Effector memory CD4-positive, alpha-beta T cell (primary cell): ENCODE results near the gene NAA80.
"Not testable (repeated sequence)": the region's sequence is repeated elsewhere in the genome, so short reads cannot be mapped to it uniquely, and the experiment has no call there.

ENCODE experiments used
- DNase-seq, 3 donors: peaks; one replicate each; pipeline ENCODE4 v3.0.0-alpha.2; 2020
- H3K27ac ChIP-seq: 2 replicates; pipeline ENCODE4 v1.7.0; 2013; ENCODE audit warnings: mild to moderate bottlenecking, low read length, moderate library complexity; ENCODE audit not compliant: insufficient read depth, poor library complexity, severe bottlenecking
- H3K27me3 ChIP-seq: replicated peaks from 2 replicates; pipeline ENCODE4 v1.7.0; 2013; ENCODE audit warnings: mild to moderate bottlenecking, low read length; ENCODE audit not compliant: insufficient read depth, control insufficient read depth, poor library complexity, severe bottlenecking
- H3K36me3 ChIP-seq: 2 replicates; pipeline ENCODE4 v1.7.0; 2013; ENCODE audit warnings: mild to moderate bottlenecking, low read length, moderate library complexity; ENCODE audit not compliant: control insufficient read depth, insufficient read depth
- H3K4me1 ChIP-seq: 2 replicates; pipeline ENCODE4 v1.7.0; 2013; ENCODE audit warnings: low read length, mild to moderate bottlenecking; ENCODE audit not compliant: control insufficient read depth, insufficient read depth, poor library complexity, severe bottlenecking
- H3K4me3 ChIP-seq: 2 replicates; pipeline ENCODE4 v1.7.0; 2013; ENCODE audit warnings: low read length, low read depth, mild to moderate bottlenecking; ENCODE audit not compliant: insufficient read depth, poor library complexity, severe bottlenecking
- H3K9me3 ChIP-seq: 2 replicates; pipeline ENCODE4 v1.7.0; 2013; ENCODE audit warnings: mild to moderate bottlenecking, low read length, moderate library complexity; ENCODE audit not compliant: control insufficient read depth

NAA80 gene

DNA sequence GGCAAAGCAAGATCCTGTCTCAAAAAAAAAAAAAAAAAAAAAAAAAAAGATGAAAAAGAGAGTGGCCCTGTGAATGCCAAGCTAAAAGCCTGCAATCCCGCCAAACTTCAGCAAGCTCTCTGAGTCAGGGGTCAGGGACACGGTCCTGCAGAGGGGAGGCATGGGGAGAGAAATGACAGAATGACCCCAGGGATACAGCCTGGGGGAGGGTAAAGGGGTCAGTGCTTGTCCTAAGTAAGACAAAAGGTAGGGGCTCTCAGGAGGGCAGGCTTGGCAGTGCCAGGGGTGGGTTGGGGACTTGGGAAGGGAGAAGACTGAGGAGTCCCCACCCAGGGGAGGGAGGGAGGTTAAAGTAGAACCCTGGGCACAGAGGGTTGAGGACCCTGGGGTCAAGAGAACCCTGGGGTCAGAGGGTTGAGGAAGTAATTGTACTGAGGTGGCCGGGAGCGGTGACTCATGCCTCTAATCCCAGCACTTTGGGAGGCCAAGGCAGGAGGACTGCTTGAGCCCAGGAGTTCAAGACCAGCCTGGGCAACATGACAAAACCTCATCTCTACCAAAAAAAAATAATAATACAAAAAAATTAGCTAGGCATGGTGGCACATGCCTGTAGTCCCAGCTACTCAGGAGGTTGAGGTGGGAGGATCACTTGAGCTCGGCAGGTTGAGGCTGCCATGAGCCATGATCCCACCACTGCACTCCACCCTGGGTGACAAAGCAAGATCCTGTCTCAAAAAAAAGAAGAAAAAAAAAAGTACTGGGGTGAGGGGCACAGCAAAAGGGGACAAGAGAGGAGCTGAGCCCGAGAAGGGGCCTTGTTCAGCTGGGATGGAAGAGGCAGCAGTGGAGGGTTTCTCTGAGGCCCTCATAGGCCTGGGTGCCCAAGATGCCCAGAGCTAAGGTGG, 35.5 kb downstream of the NAA80 start:
- H3K4me3 ChIP-seq, result no peak overlapping the region
- peaks cover 3% of the 10 kb centered on the region for H3K36me3 ChIP-seq
- H3K4me1 ChIP-seq, result peaks cover 7% of the 10 kb centered on the region
- H3K27me3 ChIP-seq, result peaks cover 5% of the 10 kb centered on the region
- H3K27ac ChIP-seq, result no peak overlapping the region
- H3K9me3 ChIP-seq, result no peaks in the 10 kb centered on the region
- DNase-seq, result no peak

GRCh38 chr3:50262778-50263177, 36.4 kb downstream of the NAA80 start:
- DNase-seq, result no peak
- Histone ChIP-seq H3K27me3 (peaks cover 5% of the 10 kb centered on the region), H3K27ac (no peak overlapping the region), H3K4me1 (peaks cover 7% of the 10 kb centered on the region), H3K4me3 (no peak overlapping the region), H3K36me3 (peaks cover 12% of the 10 kb centered on the region), H3K9me3 (no peaks in the 10 kb centered on the region)

GRCh38 chr3:50262200-50262599, 37.0 kb downstream of the NAA80 start:
- DNase-seq, H3K4me1 ChIP-seq, H3K4me3 ChIP-seq, H3K27me3 ChIP-seq, H3K9me3 ChIP-seq, H3K27ac ChIP-seq: not testable (repeated sequence)
- H3K36me3 ChIP-seq, result peaks cover 18% of the 10 kb centered on the region

DNA sequence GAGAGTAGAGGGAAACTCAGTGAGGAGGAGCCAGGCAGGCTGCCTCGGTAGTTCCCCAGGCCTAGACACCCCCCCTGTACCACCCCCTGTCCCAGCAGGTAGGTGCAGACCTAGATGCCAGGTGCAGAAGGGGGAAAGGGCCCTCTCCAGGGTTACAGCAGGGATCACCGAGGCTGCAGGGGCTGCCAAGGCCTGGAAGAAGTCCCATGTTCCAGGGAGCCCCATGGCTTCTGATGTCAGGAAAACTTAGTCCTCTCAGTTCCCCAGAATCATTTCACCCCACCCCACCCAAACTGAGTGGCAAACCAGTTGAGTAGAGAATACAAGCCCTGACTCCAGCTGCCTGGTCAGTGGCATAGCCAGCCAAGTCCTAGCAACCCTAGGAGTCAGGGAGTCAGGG, 37.7 kb downstream of the NAA80 start:
- H3K27ac ChIP-seq, result no peak overlapping the region
- no peaks in the 10 kb centered on the region for H3K9me3 ChIP-seq
- no peaks in the 10 kb centered on the region for H3K27me3 ChIP-seq
- DNase-seq, result no peak
- peaks cover 7% of the 10 kb centered on the region for H3K4me1 ChIP-seq
- H3K4me3 ChIP-seq, result no peak overlapping the region
- peaks cover 25% of the 10 kb centered on the region for H3K36me3 ChIP-seq

- Histone ChIP-seq H3K27me3 (no peaks in the 10 kb centered on the region), H3K4me1 (peaks cover 7% of the 10 kb centered on the region), H3K9me3 (no peaks in the 10 kb centered on the region), H3K4me3 (no peak overlapping the region), H3K36me3 (peaks cover 30% of the 10 kb centered on the region), H3K27ac (no peak overlapping the region)
- no peak for DNase-seq
These were observed 38.2 kb downstream of the NAA80 start for GRCh38 chr3:50260942-50261441.

GRCh38 chr3:50260027-50260941, 38.9 kb downstream of the NAA80 start:
- peaks cover 33% of the 10 kb centered on the region for H3K36me3 ChIP-seq
- no peaks in the 10 kb centered on the region for H3K9me3 ChIP-seq
- H3K27ac ChIP-seq, result peak overlapping the region; percentile 57
- peak; percentile 70 to 80 (median 72) for DNase-seq
- H3K4me1 ChIP-seq, result peaks cover 7% of the 10 kb centered on the region
- H3K4me3 ChIP-seq, result peak overlapping the region; percentile 54
- H3K27me3 ChIP-seq, result no peaks in the 10 kb centered on the region

GRCh38 chr3:50259432-50260026, 39.7 kb downstream of the NAA80 start:
- Histone ChIP-seq H3K36me3 (peaks cover 41% of the 10 kb centered on the region), H3K9me3 (no peaks in the 10 kb centered on the region), H3K4me1 (peaks cover 7% of the 10 kb centered on the region), H3K27ac (peak overlapping the region; percentile 57), H3K27me3 (no peaks in the 10 kb centered on the region), H3K4me3 (peak overlapping the region; percentile 54)
- no peak for DNase-seq

DNA sequence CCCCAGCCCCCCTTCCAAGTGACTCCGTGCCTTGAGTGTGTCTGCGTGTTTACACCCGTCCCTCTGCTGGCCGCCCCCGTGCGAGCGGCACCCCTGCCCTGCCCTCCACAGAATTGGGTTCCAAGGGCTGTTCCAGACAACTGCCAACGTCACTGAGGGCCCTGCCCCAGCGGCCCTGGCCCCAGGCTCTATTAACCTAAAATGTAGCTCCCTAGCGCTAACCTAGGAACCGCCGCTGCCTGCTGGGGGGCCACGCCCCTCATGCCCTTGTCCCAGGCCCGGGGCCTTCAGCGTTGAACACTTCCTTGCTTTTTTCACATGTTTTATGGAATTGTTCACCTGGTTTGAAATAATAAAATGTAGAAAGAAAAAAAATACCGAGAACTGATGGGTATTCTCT, 40.2 kb downstream of the NAA80 start:
- no peaks in the 10 kb centered on the region for H3K9me3 ChIP-seq
- DNase-seq, result no peak
- peaks cover 7% of the 10 kb centered on the region for H3K4me1 ChIP-seq
- H3K4me3 ChIP-seq, result no peak overlapping the region
- no peaks in the 10 kb centered on the region for H3K27me3 ChIP-seq
- H3K36me3 ChIP-seq, result peaks cover 46% of the 10 kb centered on the region
- H3K27ac ChIP-seq, result no peak overlapping the region

- Histone ChIP-seq H3K27me3 (no peaks in the 10 kb centered on the region), H3K27ac (no peak overlapping the region), H3K9me3 (no peaks in the 10 kb centered on the region), H3K36me3 (peaks cover 54% of the 10 kb centered on the region), H3K4me1 (peaks cover 7% of the 10 kb centered on the region), H3K4me3 (no peak overlapping the region)
- no peak for DNase-seq
These were observed 41.0 kb downstream of the NAA80 start for GRCh38 chr3:50258029-50258680.
